Loucy (cell line): ENCODE measurements around the gene MPPED2.

Experiments used
- CTCF ChIP-seq: fragments of 200-600 bp; sonication (generic); conservative IDR thresholded peaks from 2 replicates; pipeline ENCODE4 v1.5.1; 2014; ENCODE audit warnings: mild to moderate bottlenecking, antibody characterized with exemption, low read length
- EZH2phosphoT487 ChIP-seq: fragments of 200-600 bp; IDR thresholded peaks from 2 replicates; pipeline ENCODE4 v1.6.1; 2018; ENCODE audit warnings: antibody characterized with exemption, mild to moderate bottlenecking, moderate library complexity, borderline replicate concordance

GRCh38 chr11:30540781-30541180 is 45.4 kb downstream of the MPPED2 start:
- TF ChIP-seq CTCF, result no peak
- no peak for TF ChIP-seq EZH2phosphoT487
